ENCODE data around the gene ADPRS. TPM values are rescaled to one million over a fixed set of nuclear protein-coding genes. Genes with fewer than 3 reads are reported as not detected.

The ADPRS gene
- total and polyA plus RNA-seq, 7 donors: 20.5 to 56.4 (median 40.2) TPM

DNA sequence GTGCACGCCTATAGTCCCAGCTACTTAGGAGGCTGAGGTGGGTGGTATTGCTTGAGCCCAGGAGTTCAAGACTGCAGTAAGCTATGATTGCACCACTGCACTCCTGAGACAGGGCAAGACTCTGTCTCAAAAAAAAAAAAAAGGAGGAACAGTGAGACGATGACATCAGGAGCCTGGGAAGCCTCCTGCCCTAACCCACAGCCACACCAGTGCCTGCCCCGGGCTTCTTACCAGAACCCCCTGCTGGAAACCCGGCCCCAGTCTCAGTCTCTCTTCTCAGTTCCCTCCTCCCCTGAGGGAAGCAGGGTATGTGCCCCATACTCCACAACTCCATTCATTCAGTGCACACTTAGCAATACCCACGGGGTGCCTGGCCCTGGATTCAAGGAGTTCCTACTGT is 27.2 kb downstream of the ADPRS start:
- DNase-seq (no peak), ATAC-seq (no peak)
- no peak overlapping the region for H3K4me3 ChIP-seq
- H3K9me3 ChIP-seq: no peaks in the 10 kb centered on the region
- H3K27ac ChIP-seq: no peak overlapping the region
- intact Hi-C loops (cut with DNase I): no loop called here
- H3K4me1 ChIP-seq: no peaks in the 10 kb centered on the region
- 58 to 69% (median 60%) methylated on average over 5 of the region's 5 CpGs for WGBS, 3 donors
- TF ChIP-seq, protein P1, sequence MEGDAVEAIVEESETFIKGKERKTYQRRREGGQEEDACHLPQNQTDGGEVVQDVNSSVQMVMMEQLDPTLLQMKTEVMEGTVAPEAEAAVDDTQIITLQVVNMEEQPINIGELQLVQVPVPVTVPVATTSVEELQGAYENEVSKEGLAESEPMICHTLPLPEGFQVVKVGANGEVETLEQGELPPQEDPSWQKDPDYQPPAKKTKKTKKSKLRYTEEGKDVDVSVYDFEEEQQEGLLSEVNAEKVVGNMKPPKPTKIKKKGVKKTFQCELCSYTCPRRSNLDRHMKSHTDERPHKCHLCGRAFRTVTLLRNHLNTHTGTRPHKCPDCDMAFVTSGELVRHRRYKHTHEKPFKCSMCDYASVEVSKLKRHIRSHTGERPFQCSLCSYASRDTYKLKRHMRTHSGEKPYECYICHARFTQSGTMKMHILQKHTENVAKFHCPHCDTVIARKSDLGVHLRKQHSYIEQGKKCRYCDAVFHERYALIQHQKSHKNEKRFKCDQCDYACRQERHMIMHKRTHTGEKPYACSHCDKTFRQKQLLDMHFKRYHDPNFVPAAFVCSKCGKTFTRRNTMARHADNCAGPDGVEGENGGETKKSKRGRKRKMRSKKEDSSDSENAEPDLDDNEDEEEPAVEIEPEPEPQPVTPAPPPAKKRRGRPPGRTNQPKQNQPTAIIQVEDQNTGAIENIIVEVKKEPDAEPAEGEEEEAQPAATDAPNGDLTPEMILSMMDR (IDR thresholded peaks at IDR 0.05): no peak
- H3K36me3 ChIP-seq (ENCODE audit: insufficient read depth in 1 of 2, low read depth in 1 of 2): no peaks in the 10 kb centered on the region
- H3K27me3 ChIP-seq (ENCODE audit: insufficient read depth in 3 of 3, low read length in 2 of 3): no peaks in the 10 kb centered on the region

- intact Hi-C loops (cut with DNase I): no loop called here
- no peak overlapping the region for H3K4me3 ChIP-seq
- no peaks in the 10 kb centered on the region for H3K9me3 ChIP-seq
- H3K27ac ChIP-seq: no peak overlapping the region
- DNase-seq: no peak
- no peaks in the 10 kb centered on the region for H3K4me1 ChIP-seq
- no peaks in the 10 kb centered on the region for H3K36me3 ChIP-seq (ENCODE audit: insufficient read depth in 1 of 2, low read depth in 1 of 2)
- TF ChIP-seq, protein P1 (IDR thresholded peaks at IDR 0.05): no peak
- H3K27me3 ChIP-seq (ENCODE audit: insufficient read depth in 3 of 3, low read length in 2 of 3): no peaks in the 10 kb centered on the region
- 57 to 80% (median 68%) methylated on average over 5 of the region's 5 CpGs for WGBS, 3 donors
- ATAC-seq: no peak
Measured at GRCh38 chr1:36116901-36117300, 28.2 kb downstream of the ADPRS start.

- Histone ChIP-seq H3K27ac (no peak overlapping the region), H3K4me3 (no peak overlapping the region), H3K36me3 (ENCODE audit: insufficient read depth in 1 of 2, low read depth in 1 of 2) (no peaks in the 10 kb centered on the region), H3K27me3 (ENCODE audit: insufficient read depth in 3 of 3, low read length in 2 of 3) (peaks cover 0 to 5% (median 0%) of the 10 kb centered on the region in 3 donors), H3K4me1 (no peaks in the 10 kb centered on the region), H3K9me3 (no peaks in the 10 kb centered on the region)
- no peak for ATAC-seq
- 45 to 63% (median 54%) methylated on average over 10 of the region's 10 CpGs for WGBS, 3 donors
- TF ChIP-seq, protein P1 (IDR thresholded peaks at IDR 0.05): no peak
- DNase-seq: no peak
- intact Hi-C loops (cut with DNase I): no loop called here
Measured at GRCh38 chr1:36118447-36119204, 29.9 kb downstream of the ADPRS start.

GRCh38 chr1:36119456-36119855 is 30.8 kb downstream of the ADPRS start:
- WGBS, 3 donors: 30 to 42% (median 30%) methylated on average over 9 of the region's 9 CpGs
- TF ChIP-seq, protein P1 (IDR thresholded peaks at IDR 0.05): no peak
- no peak for ATAC-seq

More at GRCh38 chr1:36119456-36119855, 30.8 kb downstream of the ADPRS start:
- H3K27ac ChIP-seq: no peak overlapping the region
- no peaks in the 10 kb centered on the region for H3K4me1 ChIP-seq
- H3K27me3 ChIP-seq (ENCODE audit: insufficient read depth in 3 of 3, low read length in 2 of 3): peaks cover 0 to 12% (median 0%) of the 10 kb centered on the region in 3 donors
- intact Hi-C loops (cut with DNase I): no loop called here
- H3K4me3 ChIP-seq: no peak overlapping the region
- no peaks in the 10 kb centered on the region for H3K9me3 ChIP-seq
- no peak for DNase-seq
- no peaks in the 10 kb centered on the region for H3K36me3 ChIP-seq (ENCODE audit: insufficient read depth in 1 of 2, low read depth in 1 of 2)
